ENCODE results near the gene C10orf71. TPM values are rescaled to one million over a fixed set of nuclear protein-coding genes. Genes with fewer than 3 reads are reported as not detected.

The C10orf71 gene, protein sequence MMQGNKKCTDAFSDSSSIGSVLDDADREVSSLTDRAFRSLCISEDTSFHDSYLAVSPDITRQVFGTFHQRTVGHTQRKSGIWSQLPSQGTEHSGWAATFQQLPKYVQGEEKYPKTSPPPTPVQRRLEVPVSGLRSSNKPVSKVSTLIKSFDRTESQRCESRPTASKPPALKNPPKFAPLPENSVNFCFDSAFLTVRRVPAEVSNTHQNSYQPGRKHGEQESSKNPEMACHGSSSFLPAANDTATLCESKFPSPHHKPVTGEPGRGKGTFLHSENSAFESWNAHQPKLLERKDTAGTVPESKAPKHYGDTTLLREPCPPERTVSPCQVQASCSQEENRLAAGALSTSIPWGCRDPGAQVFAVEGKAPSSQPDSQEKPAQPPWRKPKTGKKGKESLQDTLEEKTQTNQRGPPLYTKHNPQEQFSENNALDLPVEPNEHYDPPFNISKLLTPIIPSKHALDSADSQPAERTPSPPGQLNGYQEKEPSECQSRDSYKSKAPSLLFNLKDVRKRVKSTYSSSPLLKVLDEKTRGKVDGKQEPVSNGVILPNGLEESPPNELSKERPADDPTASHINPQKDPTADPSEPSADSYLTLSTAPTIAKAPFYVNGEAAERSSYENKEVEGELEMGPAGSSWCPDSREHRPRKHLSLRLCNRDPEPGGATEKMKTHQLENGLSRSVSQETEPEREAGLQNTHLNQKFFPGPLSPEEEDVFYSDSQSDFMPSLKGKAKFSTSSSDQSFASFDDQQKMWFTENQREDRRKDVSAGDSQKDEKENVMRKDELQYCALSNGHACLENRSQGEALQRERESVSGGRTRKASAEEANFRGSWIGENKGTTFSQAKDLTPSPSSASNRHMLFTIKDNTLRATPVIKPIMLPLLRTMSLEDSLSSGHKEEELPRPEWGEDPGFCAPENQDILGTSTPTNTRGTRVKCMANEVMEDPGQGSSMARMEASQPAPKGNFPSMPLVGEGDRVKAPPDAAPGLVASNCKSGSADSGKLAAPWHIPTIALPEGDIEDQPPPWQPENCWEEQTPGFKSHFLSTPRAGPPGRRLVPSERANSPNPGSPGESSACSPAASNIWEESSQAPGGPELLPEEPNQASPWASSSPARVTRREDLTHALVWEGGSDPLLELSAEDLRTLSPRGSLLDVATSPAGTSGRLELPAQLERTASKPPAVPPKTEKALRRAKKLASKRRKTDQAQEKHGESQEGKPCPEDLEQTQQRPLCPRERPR (N-terminal part only)
- not detected for total RNA-seq

GRCh38 chr10:49298983-49299815 is at the start of gene C10orf71:
TSS of gene C10orf71 (plus strand) at chr10:49299170. CDS start at chr10:49322546, 23,376 bp downstream.
- no peak for DNase-seq
- Mint-ChIP-seq H3K4me3 (no peak within 1 kb of the TSS), H3K27ac (no peak within 1 kb of the TSS), H3K9me3 (no peaks in the 10 kb centered on the region), H3K27me3 (peaks cover 3% of the 10 kb centered on the region), H3K4me1 (no peaks in the 10 kb centered on the region), H3K36me3 (no peaks in the 10 kb centered on the region)

DNA sequence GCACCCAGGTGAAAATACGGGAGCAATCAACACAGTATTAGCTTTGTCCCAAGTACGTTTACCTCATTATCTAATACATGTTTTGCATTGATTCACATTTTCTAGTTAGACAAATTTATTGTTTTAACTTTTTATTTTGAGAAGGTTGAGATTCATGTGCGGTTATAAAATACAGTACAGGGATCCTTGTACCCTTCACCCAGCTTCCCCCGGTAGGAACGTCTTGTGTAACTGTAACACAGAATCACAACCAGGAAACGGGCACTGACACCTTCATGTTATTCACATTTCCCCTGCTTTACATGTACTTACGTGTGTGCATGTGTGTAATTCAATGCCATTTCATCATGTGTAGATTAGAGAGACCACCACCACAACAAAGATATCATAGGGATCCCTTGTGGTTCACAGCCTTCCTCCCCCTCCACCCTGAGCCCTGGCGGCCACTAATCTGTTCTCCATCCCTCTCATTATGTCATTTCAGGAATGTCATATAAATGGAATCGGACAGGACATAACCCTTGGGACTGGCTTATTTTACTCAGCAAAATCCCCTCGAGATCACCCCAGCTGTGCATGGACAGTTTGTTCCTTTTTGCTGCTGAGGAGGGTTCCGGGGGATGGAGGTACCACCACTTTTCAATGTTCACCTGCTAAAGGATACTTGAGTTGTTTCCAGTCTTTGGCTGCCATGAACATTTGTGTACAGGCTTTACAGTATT is 46.5 kb upstream of the C10orf71 start:
- H3K9me3 Mint-ChIP-seq: no peaks in the 10 kb centered on the region
- H3K27ac Mint-ChIP-seq: no peak overlapping the region
- H3K4me1 Mint-ChIP-seq: peaks cover 5% of the 10 kb centered on the region
- no peaks in the 10 kb centered on the region for H3K36me3 Mint-ChIP-seq
- H3K4me3 Mint-ChIP-seq: no peak overlapping the region
- H3K27me3 Mint-ChIP-seq: no peaks in the 10 kb centered on the region
- no peak for DNase-seq

- Mint-ChIP-seq H3K36me3 (no peaks in the 10 kb centered on the region), H3K27ac (no peak overlapping the region), H3K4me3 (no peak overlapping the region), H3K4me1 (peaks cover 5% of the 10 kb centered on the region), H3K27me3 (no peaks in the 10 kb centered on the region), H3K9me3 (no peaks in the 10 kb centered on the region)
- DNase-seq: no peak
Observed at GRCh38 chr10:49253340-49253906, 45.5 kb upstream of the C10orf71 start.

DNA sequence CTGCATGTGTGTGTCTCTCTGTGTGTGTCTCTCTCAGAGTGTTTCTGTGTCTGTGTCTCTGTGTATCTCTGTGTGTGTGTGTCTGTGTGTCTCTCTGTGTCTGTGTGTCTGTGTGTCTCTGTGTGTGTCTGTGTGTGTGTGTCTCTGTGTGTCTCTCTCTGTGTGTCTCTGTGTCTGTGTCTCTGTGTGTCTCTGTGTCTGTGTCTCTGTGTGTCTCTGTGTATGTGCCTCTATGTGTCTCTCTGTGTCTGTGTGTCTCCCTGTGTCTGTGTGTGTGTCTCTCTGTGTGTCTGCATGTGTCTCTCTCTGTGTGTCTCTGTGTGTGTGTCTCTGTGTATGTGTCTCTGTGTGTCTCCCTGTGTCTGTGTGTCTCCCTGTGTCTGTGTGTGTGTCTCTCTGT is 44.8 kb upstream of the C10orf71 start:
- no peaks in the 10 kb centered on the region for H3K36me3 Mint-ChIP-seq
- DNase-seq: no peak
- no peak overlapping the region for H3K27ac Mint-ChIP-seq
- no peak overlapping the region for H3K4me3 Mint-ChIP-seq
- H3K27me3 Mint-ChIP-seq: no peaks in the 10 kb centered on the region
- H3K4me1 Mint-ChIP-seq: peaks cover 5% of the 10 kb centered on the region
- no peaks in the 10 kb centered on the region for H3K9me3 Mint-ChIP-seq

DNA sequence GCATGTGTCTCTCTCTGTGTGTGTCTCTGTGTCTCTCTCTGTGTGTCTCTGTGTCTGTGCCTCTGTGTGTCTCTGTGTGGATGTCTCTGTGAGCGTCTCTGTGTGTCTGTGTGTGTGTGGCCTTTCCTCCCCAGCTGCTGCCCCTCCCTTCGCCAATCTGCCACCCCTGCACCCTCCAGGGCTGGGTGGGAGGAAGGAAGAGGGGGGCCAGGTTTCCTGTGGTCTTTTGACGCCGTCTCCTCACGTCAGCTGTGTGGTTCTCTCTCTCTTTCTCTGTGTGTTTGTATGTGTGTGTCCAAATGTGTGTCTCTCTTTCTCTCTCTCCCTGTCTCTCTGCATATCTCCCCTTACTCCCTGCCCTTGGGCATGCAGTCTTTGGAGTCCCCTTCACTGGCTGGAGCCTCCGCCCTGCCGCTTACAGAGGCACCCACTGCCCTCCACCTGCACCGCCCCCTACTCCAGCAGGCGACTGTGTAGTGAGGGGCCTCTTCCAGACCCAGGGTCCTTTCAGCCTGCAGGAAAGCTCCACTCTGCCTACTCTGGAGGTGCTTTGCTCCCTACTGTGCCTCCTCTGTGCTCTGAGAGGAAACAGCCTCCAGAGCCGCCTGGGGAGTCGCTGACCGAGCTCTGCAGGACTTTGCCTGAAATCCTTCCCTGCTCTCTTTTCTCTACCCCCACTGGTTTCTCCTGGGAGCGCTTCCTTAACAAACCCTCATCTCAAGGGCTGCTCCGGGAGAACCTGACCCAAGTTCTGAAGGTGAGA is 44.2 kb upstream of the C10orf71 start:
- H3K27ac Mint-ChIP-seq: no peak overlapping the region
- DNase-seq: peak; percentile 7
- no peaks in the 10 kb centered on the region for H3K36me3 Mint-ChIP-seq
- H3K4me1 Mint-ChIP-seq: peaks cover 5% of the 10 kb centered on the region
- H3K4me3 Mint-ChIP-seq: no peak overlapping the region
- no peaks in the 10 kb centered on the region for H3K9me3 Mint-ChIP-seq
- no peaks in the 10 kb centered on the region for H3K27me3 Mint-ChIP-seq

DNA sequence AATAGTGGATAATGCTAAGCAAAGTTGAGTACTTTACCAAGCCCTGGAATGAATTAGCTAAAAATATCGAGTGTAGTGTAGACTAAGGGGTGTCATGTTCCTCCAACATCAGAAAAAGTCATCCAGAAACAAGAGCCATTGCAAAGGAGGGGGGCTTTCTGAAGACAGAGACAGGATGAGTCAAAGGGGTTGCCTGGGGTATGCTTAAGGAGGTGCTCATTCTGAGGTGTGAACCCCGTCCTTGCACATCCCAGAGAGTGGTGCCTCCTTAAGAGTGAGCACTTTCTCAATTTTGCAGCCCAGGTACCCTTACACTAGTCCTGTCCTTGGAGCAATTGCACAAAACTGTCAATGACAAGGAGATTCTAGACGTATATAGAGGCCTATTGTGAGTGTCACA is 43.1 kb upstream of the C10orf71 start:
- peaks cover 5% of the 10 kb centered on the region for H3K4me1 Mint-ChIP-seq
- H3K9me3 Mint-ChIP-seq: no peaks in the 10 kb centered on the region
- H3K4me3 Mint-ChIP-seq: no peak overlapping the region
- no peak for DNase-seq
- H3K36me3 Mint-ChIP-seq: no peaks in the 10 kb centered on the region
- H3K27ac Mint-ChIP-seq: no peak overlapping the region
- H3K27me3 Mint-ChIP-seq: peaks cover 3% of the 10 kb centered on the region

DNA sequence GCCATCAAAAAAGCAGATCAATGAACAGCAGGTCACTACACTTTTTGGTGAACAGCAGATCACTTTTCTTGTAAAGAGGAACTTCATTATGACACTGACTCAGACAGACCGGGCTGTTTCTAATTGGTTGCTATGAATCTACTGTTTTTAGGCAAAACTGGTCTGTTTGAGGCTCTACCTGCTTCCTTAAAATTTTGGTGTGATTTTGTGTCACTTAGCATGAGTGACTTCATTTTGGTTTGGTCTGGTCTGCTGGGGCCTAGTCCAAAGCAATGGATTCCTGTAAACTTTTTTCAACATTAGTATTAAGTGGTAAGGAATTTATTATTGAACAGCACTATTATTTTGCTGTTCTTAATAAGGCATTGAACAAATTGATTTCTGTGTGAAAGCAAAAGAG is 41.8 kb upstream of the C10orf71 start:
- Mint-ChIP-seq H3K27ac (no peak overlapping the region), H3K4me3 (no peak overlapping the region), H3K27me3 (peaks cover 3% of the 10 kb centered on the region), H3K4me1 (peaks cover 5% of the 10 kb centered on the region), H3K36me3 (no peaks in the 10 kb centered on the region), H3K9me3 (no peaks in the 10 kb centered on the region)
- no peak for DNase-seq

DNA sequence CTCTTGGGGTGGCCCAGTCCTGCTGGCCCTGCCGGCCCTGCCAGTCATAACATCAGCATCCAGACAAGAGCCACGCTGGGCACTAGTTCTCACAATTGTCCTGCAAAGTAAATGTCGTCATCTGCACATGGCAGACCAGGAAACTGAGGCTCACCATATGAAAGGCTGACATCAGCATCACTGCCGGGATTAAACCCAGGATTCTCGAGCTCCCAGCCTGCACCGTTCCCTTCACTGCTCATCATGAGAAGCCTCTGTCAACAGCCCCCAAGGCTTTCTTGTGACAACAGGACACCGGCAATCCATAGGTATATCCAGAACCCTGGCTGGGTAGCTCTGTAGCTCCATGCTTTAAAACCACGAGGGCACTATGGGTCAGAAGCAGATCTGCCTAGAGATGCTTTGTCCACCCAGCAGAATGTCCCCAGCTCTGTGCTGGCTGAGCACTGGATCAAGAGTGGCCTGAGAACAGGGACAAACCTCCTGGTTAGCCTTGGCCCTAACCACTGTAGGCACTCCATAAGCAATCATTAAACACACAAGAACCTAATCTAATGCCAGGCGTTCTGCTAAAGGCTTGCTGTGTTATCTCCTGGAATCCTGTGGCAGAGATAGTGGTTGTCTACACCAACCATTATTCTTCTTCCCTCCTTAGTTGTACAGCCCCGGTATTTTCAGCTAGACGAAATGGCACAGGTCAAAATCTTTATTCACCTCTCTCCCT is 41.2 kb upstream of the C10orf71 start:
- no peaks in the 10 kb centered on the region for H3K9me3 Mint-ChIP-seq
- no peak for DNase-seq
- H3K4me3 Mint-ChIP-seq: no peak overlapping the region
- peaks cover 5% of the 10 kb centered on the region for H3K4me1 Mint-ChIP-seq
- H3K27ac Mint-ChIP-seq: no peak overlapping the region
- H3K36me3 Mint-ChIP-seq: no peaks in the 10 kb centered on the region
- H3K27me3 Mint-ChIP-seq: peaks cover 3% of the 10 kb centered on the region

- Mint-ChIP-seq H3K4me1 (peaks cover 5% of the 10 kb centered on the region), H3K27me3 (peaks cover 3% of the 10 kb centered on the region), H3K27ac (no peak overlapping the region), H3K36me3 (no peaks in the 10 kb centered on the region), H3K4me3 (no peak overlapping the region), H3K9me3 (no peaks in the 10 kb centered on the region)
- DNase-seq: no peak
Observed at GRCh38 chr10:49258350-49258683, 40.7 kb upstream of the C10orf71 start.

GRCh38 chr10:49260644-49261296 is 38.2 kb upstream of the C10orf71 start:
- peaks cover 1% of the 10 kb centered on the region for H3K4me1 Mint-ChIP-seq
- no peak overlapping the region for H3K4me3 Mint-ChIP-seq
- peaks cover 3% of the 10 kb centered on the region for H3K27me3 Mint-ChIP-seq

DNA sequence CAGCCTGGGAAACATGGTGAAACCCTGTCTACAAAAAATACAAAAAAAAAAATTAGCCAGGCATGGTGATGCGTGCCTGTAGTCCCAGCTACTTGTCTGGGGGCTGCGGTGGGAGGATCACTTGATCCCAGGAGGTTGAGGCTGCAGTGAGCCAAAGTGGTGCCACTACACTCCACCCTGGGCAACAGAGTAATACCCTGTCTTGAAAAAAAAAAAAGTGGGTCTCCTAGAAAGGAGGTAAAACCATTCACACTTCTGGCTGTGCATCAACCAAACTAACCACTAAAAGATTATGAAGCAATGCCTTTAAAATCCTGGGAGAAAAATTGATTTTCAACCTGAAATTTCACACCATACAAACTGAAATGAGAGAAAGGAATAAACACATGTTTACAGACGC is 35.4 kb upstream of the C10orf71 start:
- Mint-ChIP-seq H3K4me1 (no peaks in the 10 kb centered on the region), H3K36me3 (no peaks in the 10 kb centered on the region), H3K9me3 (peaks cover 27% of the 10 kb centered on the region), H3K4me3 (no peak overlapping the region), H3K27me3 (peaks cover 3% of the 10 kb centered on the region), H3K27ac (no peak overlapping the region)
- no peak for DNase-seq

More at GRCh38 chr10:49260644-49261296, 38.2 kb upstream of the C10orf71 start:
- Mint-ChIP-seq H3K36me3 (no peaks in the 10 kb centered on the region), H3K27ac (no peak overlapping the region), H3K9me3 (peaks cover 15% of the 10 kb centered on the region)
- DNase-seq: no peak

GRCh38 chr10:49264177-49264677 is 34.7 kb upstream of the C10orf71 start:
- no peak overlapping the region for H3K4me3 Mint-ChIP-seq
- peaks cover 3% of the 10 kb centered on the region for H3K27me3 Mint-ChIP-seq
- no peaks in the 10 kb centered on the region for H3K36me3 Mint-ChIP-seq
- H3K9me3 Mint-ChIP-seq: peaks cover 27% of the 10 kb centered on the region
- H3K27ac Mint-ChIP-seq: no peak overlapping the region
- no peaks in the 10 kb centered on the region for H3K4me1 Mint-ChIP-seq
- no peak for DNase-seq

Data from activated naive CD8-positive, alpha-beta T cell treated with anti-CD3 and anti-CD28 coated beads for 36 hours (primary cell).